ENCODE measurements around the gene MMP28. TPM values are rescaled to one million over a fixed set of nuclear protein-coding genes. Genes with fewer than 3 reads are reported as not detected.

Gene MMP28, protein sequence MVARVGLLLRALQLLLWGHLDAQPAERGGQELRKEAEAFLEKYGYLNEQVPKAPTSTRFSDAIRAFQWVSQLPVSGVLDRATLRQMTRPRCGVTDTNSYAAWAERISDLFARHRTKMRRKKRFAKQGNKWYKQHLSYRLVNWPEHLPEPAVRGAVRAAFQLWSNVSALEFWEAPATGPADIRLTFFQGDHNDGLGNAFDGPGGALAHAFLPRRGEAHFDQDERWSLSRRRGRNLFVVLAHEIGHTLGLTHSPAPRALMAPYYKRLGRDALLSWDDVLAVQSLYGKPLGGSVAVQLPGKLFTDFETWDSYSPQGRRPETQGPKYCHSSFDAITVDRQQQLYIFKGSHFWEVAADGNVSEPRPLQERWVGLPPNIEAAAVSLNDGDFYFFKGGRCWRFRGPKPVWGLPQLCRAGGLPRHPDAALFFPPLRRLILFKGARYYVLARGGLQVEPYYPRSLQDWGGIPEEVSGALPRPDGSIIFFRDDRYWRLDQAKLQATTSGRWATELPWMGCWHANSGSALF
- polyA plus RNA-seq (2012; ENCODE audit: missing spikeins) = not detected

DNA sequence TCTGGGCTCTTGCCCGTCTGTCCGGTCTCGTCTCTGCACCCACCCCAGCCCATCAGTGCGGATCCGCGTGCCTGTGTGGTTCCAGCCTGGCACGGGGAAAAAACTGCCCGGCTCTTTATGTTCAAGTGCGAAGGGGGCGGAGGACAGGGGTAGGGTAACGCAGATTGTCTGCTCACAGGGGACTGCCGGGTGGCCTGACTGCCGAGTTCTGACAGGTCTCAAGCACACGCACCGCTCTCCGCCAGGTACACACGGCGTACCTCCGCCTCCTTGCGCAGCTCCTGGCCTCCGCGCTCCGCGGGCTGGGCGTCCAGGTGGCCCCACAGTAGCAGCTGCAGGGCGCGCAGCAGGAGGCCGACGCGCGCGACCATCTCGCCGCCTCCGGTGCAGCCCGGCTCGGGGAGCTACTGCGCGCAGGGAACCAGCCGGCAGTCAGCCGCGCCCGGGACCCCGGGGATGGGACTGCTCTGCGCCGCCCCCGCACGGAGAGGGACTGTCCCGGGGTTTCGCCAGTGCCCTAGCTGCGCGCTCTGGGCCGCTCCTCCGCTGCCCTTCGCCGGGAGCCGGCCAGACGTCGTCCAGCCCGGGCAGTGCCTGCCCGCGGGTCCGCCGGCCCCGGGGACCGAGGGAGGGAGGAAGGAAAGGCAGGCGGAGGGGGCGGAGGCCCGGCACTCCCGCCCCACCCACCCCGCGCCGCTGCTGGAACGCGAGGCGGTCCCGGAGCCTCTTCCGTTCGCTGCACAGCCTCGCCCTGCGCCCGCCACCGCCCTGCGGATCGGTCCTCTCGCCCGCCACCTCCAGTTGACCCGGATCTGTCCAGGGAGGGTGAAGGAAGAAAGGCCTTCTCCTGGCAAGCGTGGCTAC, at the start of gene MMP28:
TSS of gene MMP28 (minus strand) at position 635 of the 864 bp plus-strand sequence. CDS start at position 371, 264 bp downstream.
- DNase-seq (ENCODE audit: insufficient read length) = peak; percentile 46
- no peak for FAIRE-seq
- no peak for TF ChIP-seq TAF1 (IDR thresholded peaks at IDR 0.05; ENCODE audit: borderline replicate concordance, low read depth, low read length)
- no peak for TF ChIP-seq POLR2A (IDR thresholded peaks at IDR 0.05; ENCODE audit: low read depth, low read length)
- no peak for TF ChIP-seq POLR2AphosphoS5 (IDR thresholded peaks at IDR 0.05; ENCODE audit: low read depth, low read length)

DNA sequence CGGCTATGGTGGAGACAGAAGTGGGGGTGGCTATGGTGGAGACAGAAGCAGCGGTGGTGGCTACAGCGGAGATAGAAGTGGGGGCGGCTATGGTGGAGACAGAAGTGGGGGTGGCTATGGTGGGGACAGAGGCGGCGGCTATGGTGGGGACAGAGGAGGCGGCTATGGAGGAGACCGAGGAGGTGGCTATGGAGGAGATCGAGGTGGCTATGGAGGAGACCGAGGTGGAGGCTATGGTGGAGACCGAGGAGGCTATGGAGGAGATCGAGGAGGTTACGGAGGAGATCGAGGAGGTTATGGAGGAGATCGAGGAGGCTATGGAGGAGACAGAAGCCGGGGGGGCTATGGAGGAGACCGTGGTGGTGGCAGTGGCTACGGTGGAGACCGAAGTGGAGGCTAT, 49.1 kb upstream of the MMP28 start:
- DNase-seq (ENCODE audit: insufficient read length) (no peak), FAIRE-seq (no peak)
- TF ChIP-seq POLR2A (IDR thresholded peaks at IDR 0.05; ENCODE audit: low read depth, low read length) = no peak
- TF ChIP-seq TAF1 (IDR thresholded peaks at IDR 0.05; ENCODE audit: borderline replicate concordance, low read depth, low read length) = no peak
- TF ChIP-seq POLR2AphosphoS5 (IDR thresholded peaks at IDR 0.05; ENCODE audit: low read depth, low read length) = no peak

DNA sequence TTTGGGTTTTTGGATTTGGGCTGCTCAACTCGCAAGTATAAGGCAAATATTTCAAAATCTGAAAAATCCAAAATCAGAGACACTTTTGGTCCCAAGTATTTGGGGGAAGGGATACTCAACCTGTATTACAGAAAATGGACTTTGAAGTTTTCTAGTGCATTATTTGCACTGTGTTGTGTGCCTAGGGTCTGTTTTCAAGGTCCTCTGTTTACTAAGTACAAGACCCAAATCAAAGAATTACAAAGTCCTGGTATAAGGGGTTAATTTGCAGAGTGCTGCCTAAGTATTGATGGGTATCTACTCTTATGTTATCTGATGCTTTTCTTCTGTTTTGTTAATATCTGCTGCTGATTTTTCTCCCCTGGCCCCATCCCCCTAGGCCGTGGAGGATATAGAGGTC, 48.3 kb upstream of the MMP28 start:
- FAIRE-seq (no peak), DNase-seq (ENCODE audit: insufficient read length) (no peak)
- TF ChIP-seq POLR2AphosphoS5 (IDR thresholded peaks at IDR 0.05; ENCODE audit: low read depth, low read length) = no peak
- TF ChIP-seq POLR2A (IDR thresholded peaks at IDR 0.05; ENCODE audit: low read depth, low read length) = no peak
- TF ChIP-seq TAF1 (IDR thresholded peaks at IDR 0.05; ENCODE audit: borderline replicate concordance, low read depth, low read length) = no peak

DNA sequence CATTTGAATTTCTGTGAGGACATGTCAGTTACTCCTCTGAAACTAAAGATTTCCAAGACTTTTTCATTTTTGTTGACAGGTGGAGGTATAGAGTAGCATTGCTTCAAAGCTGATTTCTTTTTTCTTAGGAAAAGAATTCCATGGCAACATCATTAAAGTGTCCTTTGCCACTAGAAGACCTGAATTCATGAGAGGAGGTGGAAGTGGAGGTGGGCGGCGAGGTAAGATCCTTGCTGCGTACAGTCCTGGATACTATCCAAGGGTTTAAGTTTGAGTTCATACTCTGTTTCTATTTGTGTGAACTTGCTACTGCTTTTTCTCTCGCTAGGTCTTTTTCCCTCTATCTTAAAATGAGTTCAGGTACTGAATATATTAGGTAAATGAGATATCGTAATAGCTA, 46.8 kb upstream of the MMP28 start:
- DNase-seq (ENCODE audit: insufficient read length) (no peak), FAIRE-seq (no peak)
- no peak for TF ChIP-seq POLR2AphosphoS5 (IDR thresholded peaks at IDR 0.05; ENCODE audit: low read depth, low read length)
- no peak for TF ChIP-seq POLR2A (IDR thresholded peaks at IDR 0.05; ENCODE audit: low read depth, low read length)
- TF ChIP-seq TAF1 (IDR thresholded peaks at IDR 0.05; ENCODE audit: borderline replicate concordance, low read depth, low read length) = no peak

DNA sequence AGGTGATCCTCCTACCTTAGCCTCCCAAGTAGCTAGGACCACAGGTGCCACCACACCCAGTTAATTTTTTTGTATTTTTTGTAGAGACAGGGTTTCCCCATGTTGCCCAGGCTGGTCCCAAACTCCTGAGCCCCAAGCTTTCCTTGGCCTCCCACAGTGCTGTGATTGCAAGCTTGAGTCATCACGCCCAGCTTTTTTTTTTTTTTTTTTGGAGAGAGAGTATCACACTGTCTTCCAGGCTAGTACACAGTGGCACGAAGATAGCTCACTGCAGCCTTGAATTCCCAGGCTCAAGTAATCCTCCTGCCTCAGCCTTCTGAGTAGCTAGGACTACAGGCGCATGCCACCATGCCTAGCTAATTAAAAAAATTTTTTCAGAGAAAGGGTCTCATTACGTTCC, 46.1 kb upstream of the MMP28 start:
- DNase-seq (ENCODE audit: insufficient read length) (no peak), FAIRE-seq (no peak)
- TF ChIP-seq TAF1 (IDR thresholded peaks at IDR 0.05; ENCODE audit: borderline replicate concordance, low read depth, low read length) = no peak
- TF ChIP-seq POLR2AphosphoS5 (IDR thresholded peaks at IDR 0.05; ENCODE audit: low read depth, low read length) = no peak
- no peak for TF ChIP-seq POLR2A (IDR thresholded peaks at IDR 0.05; ENCODE audit: low read depth, low read length)

DNA sequence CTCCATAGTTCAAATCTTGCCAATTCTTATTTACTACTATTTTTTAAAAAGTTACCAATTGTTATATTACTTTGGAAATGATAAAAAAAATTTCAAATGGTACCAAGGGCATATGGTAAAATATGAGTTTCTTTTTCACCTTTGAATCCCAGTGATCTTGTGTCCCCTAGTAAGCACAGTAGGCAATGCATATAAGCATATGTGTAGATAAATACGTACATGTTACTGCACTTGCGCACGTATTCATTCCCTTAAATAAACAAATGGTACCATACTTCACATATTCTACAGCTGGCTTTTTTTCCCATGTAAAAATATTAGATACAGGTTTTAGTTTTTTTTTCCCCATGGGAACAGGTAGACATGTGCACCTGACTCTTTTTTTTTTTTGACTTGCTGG, 45.7 kb upstream of the MMP28 start:
- DNase-seq (ENCODE audit: insufficient read length) = no peak

DNA sequence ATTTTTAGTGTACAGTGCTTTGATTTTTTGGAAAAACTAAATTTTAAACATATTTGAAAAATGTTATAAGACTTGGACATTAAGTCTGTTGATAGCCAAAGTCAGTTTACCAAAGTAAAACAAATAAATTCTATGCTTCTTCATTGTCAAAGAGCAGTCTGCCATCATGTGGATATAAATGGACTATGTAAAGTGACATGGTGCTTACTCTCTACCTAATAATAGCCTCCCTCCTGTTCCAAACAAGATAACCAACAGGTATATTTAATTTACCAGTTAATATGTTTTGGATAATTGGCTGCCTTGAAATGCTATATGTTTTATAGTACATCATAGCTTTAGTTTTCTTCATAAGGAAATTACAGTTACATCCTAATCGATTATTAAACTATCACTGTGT, 29.8 kb upstream of the MMP28 start:
- DNase-seq (ENCODE audit: insufficient read length) = no peak
- TF ChIP-seq TAF1 (IDR thresholded peaks at IDR 0.05; ENCODE audit: borderline replicate concordance, low read depth, low read length) (no peak), POLR2AphosphoS5 (IDR thresholded peaks at IDR 0.05; ENCODE audit: low read depth, low read length) (no peak), POLR2A (IDR thresholded peaks at IDR 0.05; ENCODE audit: low read depth, low read length) (no peak)
- no peak for FAIRE-seq

More for the DNA sequence above, 45.7 kb upstream of the MMP28 start:
- TF ChIP-seq POLR2A (IDR thresholded peaks at IDR 0.05; ENCODE audit: low read depth, low read length) (no peak), POLR2AphosphoS5 (IDR thresholded peaks at IDR 0.05; ENCODE audit: low read depth, low read length) (no peak), TAF1 (IDR thresholded peaks at IDR 0.05; ENCODE audit: borderline replicate concordance, low read depth, low read length) (no peak)
- no peak for FAIRE-seq

DNA sequence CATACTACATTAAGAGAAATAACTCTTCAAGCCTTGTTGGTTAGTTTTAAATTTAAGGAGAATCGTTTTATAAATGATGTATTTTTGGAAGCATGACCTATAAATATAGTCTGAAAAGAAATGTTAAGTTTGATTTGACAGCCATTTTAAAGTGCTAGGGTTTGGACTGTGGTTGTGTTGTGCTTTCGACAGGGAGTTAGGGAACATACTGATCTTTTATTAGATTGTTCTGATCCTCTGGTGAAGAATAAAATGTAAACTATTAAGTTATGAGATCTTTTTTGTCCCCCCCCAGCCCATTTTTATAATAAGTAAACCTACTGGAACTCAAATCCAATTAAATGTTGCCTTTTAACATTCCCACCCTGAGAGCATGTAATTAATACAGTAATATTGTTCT, 25.9 kb upstream of the MMP28 start:
- DNase-seq (ENCODE audit: insufficient read length) = no peak
- FAIRE-seq = no peak
- TF ChIP-seq POLR2A (IDR thresholded peaks at IDR 0.05; ENCODE audit: low read depth, low read length) = no peak
- TF ChIP-seq POLR2AphosphoS5 (IDR thresholded peaks at IDR 0.05; ENCODE audit: low read depth, low read length) = no peak
- TF ChIP-seq TAF1 (IDR thresholded peaks at IDR 0.05; ENCODE audit: borderline replicate concordance, low read depth, low read length) = no peak

DNA sequence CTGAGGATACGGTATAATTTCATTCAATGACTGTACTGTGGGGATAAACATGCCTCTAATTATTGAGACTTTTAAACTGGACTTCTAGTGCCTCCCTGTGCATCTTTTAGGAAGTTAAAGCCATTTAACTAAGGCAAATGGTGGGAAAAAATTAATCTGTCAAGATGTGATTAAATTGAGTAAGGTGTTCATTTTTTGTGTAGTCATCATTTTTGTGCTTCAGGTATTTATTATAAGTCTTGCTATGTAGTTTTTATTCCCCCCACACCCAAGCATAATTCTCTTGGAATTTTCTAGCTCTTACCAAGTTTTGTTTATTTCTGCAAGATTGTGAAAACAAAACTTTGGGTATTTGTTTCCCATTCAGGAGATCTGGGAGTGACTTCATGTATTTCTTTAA, 24.0 kb upstream of the MMP28 start:
- FAIRE-seq (no peak), DNase-seq (ENCODE audit: insufficient read length) (no peak)
- no peak for TF ChIP-seq POLR2AphosphoS5 (IDR thresholded peaks at IDR 0.05; ENCODE audit: low read depth, low read length)
- TF ChIP-seq TAF1 (IDR thresholded peaks at IDR 0.05; ENCODE audit: borderline replicate concordance, low read depth, low read length) = no peak
- TF ChIP-seq POLR2A (IDR thresholded peaks at IDR 0.05; ENCODE audit: low read depth, low read length) = no peak

DNA sequence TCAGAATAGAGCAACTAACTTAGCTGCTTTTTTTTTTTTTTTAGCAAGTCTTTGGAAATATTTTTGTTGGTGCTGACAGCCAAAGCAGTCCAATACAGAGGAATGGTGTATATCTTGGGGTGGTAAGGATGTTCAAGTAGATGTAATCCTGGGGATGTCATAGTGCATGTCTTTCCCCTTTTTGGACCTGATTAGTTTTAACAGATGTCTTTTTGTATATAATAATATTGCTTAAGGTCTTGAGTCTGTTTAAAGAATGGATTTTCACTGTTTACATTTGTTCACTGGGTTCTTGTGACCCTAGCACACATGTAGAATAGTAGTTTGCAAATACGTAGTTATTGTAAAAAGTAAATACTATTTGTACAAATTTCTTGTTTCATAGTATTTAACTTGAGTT, 21.8 kb upstream of the MMP28 start:
- no peak for TF ChIP-seq TAF1 (IDR thresholded peaks at IDR 0.05; ENCODE audit: borderline replicate concordance, low read depth, low read length)
- TF ChIP-seq POLR2AphosphoS5 (IDR thresholded peaks at IDR 0.05; ENCODE audit: low read depth, low read length) = no peak
- TF ChIP-seq POLR2A (IDR thresholded peaks at IDR 0.05; ENCODE audit: low read depth, low read length) = no peak
- FAIRE-seq (no peak), DNase-seq (ENCODE audit: insufficient read length) (no peak)

DNA sequence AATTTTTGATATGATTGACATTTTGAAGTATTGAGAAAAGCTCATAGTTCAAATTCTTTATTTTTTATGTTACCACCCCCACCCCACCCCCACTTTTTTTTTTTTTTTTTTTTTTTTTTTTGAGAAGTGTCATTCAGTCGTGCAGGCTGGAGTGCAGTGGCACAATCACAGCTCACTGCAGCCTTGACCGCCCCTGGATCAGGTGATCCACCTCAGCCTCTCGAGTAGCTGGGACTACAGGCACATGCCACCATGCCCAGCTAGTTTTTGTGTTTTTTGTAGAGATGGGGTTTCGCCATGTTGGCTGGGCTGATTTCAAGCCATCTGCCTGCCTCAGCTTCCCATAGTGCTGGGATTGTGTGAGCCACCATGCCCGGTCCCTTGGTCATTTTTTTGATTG, 21.3 kb upstream of the MMP28 start:
- DNase-seq (ENCODE audit: insufficient read length) (no peak), FAIRE-seq (no peak)
- TF ChIP-seq POLR2A (IDR thresholded peaks at IDR 0.05; ENCODE audit: low read depth, low read length) (no peak), TAF1 (IDR thresholded peaks at IDR 0.05; ENCODE audit: borderline replicate concordance, low read depth, low read length) (no peak), POLR2AphosphoS5 (IDR thresholded peaks at IDR 0.05; ENCODE audit: low read depth, low read length) (no peak)

Data from GM12892 (cell line).